Measurements from ENCODE around the gene TNS3.

DNA sequence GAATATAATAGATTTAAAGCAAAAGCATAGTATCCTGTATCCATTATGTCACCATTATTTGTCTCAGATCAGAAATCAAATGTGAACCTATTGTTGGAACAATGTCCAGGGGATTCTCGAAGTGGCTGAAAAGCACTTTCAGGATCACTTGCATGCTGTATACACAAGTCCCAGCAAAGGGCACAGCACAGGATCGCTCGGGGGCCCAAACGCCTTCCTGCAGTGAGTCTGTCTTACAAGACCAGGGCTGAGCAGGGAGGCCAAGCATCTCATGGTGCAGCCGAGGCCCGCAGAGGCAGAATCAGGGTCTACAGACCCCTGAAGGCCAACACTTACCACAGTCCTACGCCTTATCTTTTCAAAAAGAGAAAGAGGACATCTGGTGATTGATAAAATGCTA is 92.3 kb downstream of the TNS3 start:
- TF ChIP-seq, protein P1, sequence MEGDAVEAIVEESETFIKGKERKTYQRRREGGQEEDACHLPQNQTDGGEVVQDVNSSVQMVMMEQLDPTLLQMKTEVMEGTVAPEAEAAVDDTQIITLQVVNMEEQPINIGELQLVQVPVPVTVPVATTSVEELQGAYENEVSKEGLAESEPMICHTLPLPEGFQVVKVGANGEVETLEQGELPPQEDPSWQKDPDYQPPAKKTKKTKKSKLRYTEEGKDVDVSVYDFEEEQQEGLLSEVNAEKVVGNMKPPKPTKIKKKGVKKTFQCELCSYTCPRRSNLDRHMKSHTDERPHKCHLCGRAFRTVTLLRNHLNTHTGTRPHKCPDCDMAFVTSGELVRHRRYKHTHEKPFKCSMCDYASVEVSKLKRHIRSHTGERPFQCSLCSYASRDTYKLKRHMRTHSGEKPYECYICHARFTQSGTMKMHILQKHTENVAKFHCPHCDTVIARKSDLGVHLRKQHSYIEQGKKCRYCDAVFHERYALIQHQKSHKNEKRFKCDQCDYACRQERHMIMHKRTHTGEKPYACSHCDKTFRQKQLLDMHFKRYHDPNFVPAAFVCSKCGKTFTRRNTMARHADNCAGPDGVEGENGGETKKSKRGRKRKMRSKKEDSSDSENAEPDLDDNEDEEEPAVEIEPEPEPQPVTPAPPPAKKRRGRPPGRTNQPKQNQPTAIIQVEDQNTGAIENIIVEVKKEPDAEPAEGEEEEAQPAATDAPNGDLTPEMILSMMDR (IDR thresholded peaks at IDR 0.05; ENCODE audit: insufficient read depth, low read length), result no peak
- TF ChIP-seq POLR2AphosphoS5 (IDR thresholded peaks at IDR 0.05; ENCODE audit: low read depth), result no peak
- no peak for TF ChIP-seq GABPA (IDR thresholded peaks at IDR 0.05; ENCODE audit: low read depth)
- TF ChIP-seq SPI1 (IDR thresholded peaks at IDR 0.05; ENCODE audit: borderline replicate concordance, low read depth), result no peak

Data from HL-60 (cell line).